ENCODE measurements around the gene TBATA.
A peak's percentile ranks its signal among the peaks of the same experiment; 100 is the strongest.

The TBATA gene

DNA sequence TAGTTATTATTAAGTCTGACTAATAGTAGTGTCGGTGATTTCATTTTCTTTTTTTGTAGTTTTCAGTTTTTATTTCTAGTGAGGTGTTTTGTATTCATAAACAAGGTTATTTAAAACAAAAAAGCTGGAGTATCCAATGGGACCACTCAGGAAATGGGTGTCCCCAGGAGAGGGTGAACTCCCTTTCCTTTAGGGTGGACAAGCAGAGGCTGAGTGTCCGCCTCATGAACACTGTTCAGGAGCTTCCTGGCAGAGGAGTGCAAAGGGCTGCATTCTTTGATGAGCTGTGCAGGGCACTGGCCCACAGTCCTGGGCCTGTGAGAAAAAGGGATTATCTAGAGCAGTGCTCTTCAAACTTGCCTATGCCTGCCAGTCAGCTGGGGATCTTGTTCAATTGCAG lies 56.8 kb downstream of the TBATA start:
- H3K4me3 ChIP-seq (ENCODE audit: low read depth, low read length) = no peak overlapping the region
- no peak for TF ChIP-seq MYC (IDR thresholded peaks at IDR 0.05; ENCODE audit: low read depth, low read length)
- TF ChIP-seq POLR2A (IDR thresholded peaks at IDR 0.05; ENCODE audit: extremely low read depth, insufficient read length) = no peak
- TF ChIP-seq MAX (IDR thresholded peaks at IDR 0.05; ENCODE audit: low read depth, low read length) = no peak
- TF ChIP-seq, protein P1, sequence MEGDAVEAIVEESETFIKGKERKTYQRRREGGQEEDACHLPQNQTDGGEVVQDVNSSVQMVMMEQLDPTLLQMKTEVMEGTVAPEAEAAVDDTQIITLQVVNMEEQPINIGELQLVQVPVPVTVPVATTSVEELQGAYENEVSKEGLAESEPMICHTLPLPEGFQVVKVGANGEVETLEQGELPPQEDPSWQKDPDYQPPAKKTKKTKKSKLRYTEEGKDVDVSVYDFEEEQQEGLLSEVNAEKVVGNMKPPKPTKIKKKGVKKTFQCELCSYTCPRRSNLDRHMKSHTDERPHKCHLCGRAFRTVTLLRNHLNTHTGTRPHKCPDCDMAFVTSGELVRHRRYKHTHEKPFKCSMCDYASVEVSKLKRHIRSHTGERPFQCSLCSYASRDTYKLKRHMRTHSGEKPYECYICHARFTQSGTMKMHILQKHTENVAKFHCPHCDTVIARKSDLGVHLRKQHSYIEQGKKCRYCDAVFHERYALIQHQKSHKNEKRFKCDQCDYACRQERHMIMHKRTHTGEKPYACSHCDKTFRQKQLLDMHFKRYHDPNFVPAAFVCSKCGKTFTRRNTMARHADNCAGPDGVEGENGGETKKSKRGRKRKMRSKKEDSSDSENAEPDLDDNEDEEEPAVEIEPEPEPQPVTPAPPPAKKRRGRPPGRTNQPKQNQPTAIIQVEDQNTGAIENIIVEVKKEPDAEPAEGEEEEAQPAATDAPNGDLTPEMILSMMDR (IDR thresholded peaks at IDR 0.05; ENCODE audit: low read depth, low read length) = no peak
- no peak for DNase-seq (ENCODE audit: low read depth)

DNA sequence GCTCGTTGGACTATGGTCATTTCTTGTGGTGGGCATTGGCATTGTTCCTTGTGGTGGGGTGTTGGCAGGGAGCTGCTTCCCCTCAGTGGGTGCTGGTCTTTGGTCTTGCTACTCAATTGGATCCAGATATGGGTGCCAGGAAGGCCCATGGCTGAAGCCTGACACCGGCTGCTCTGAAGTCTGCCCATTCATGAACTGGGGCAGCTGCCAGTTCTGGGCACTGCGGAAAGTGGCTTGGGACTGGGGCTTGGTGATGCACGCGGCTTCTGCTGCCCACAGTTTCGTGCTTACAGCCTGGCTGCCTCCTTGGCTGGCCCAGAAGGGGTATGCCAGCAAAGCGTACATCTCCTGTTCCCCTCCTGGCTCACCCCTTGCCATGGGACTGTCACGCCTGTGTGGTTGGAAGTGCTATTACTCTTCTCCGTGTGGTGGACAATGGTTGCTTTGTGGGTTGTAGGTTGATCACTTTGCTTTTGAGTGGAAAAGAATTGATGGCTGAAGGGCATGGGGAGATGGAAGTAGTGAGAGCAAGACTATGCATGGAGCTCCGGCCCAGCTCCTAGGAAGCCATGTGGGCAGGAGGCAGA lies 58.2 kb downstream of the TBATA start:
- TF ChIP-seq, protein P1 (IDR thresholded peaks at IDR 0.05; ENCODE audit: low read depth, low read length) = no peak
- TF ChIP-seq MYC (IDR thresholded peaks at IDR 0.05; ENCODE audit: low read depth, low read length) = no peak
- DNase-seq (ENCODE audit: low read depth) = no peak
- no peak overlapping the region for H3K4me3 ChIP-seq (ENCODE audit: low read depth, low read length)

GRCh38 chr10:70723771-70724170 lies 61.4 kb downstream of the TBATA start:
- H3K4me3 ChIP-seq (ENCODE audit: low read depth, low read length) = no peak overlapping the region
- TF ChIP-seq, protein P1 (IDR thresholded peaks at IDR 0.05; ENCODE audit: low read depth, low read length) = no peak
- no peak for TF ChIP-seq POLR2A (IDR thresholded peaks at IDR 0.05; ENCODE audit: extremely low read depth, insufficient read length)
- TF ChIP-seq MYC (IDR thresholded peaks at IDR 0.05; ENCODE audit: low read depth, low read length) = no peak
- no peak for TF ChIP-seq MAX (IDR thresholded peaks at IDR 0.05; ENCODE audit: low read depth, low read length)
- DNase-seq (ENCODE audit: low read depth) = no peak

- no peak overlapping the region for H3K4me3 ChIP-seq (ENCODE audit: low read depth, low read length)
- TF ChIP-seq MAX (IDR thresholded peaks at IDR 0.05; ENCODE audit: low read depth, low read length) = no peak
- TF ChIP-seq MYC (IDR thresholded peaks at IDR 0.05; ENCODE audit: low read depth, low read length) = no peak
- TF ChIP-seq POLR2A (IDR thresholded peaks at IDR 0.05; ENCODE audit: extremely low read depth, insufficient read length) = no peak
- TF ChIP-seq, protein P1 (IDR thresholded peaks at IDR 0.05; ENCODE audit: low read depth, low read length) = no peak
- peak; percentile 50 for DNase-seq (ENCODE audit: low read depth)
Measured at GRCh38 chr10:70722820-70723424, 62.3 kb downstream of the TBATA start.
